ENCODE results near the gene GULP1.

The GULP1 gene

GRCh38 chr2:188326669-188327301 is 35.1 kb downstream of the GULP1 start:
- DNase-seq: no peak

DNA sequence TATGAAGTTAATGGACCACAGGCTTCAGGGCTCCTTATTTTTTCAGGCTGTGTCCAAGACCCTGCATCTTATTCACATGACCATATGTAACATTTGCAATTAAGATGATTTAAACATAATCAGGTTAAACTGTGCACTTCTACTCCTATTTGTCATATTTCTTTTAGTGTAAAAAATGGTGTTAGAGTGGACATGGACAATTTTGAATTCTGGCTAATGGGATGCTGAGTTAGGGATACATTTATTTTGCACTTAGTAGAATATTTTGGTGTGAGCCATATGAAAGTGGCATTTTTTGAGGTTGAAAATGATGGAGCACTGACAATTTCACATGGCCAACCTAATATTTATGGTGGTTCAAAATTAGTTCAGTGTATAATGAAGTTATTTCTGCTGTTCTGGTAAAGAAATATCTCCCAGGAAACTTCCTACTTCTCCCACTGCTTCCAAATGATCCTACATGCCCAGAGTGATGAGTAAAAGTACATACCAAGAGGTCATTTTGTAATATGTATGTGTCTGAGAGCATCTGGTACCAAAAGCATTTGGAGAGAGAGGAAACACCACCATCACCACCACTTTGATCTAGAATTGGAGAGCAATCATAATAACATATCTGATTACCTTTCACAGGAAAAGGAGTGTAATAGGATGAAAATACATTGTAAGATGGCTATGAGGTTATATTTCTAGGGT is 36.0 kb downstream of the GULP1 start:
- no peak for DNase-seq

DNA sequence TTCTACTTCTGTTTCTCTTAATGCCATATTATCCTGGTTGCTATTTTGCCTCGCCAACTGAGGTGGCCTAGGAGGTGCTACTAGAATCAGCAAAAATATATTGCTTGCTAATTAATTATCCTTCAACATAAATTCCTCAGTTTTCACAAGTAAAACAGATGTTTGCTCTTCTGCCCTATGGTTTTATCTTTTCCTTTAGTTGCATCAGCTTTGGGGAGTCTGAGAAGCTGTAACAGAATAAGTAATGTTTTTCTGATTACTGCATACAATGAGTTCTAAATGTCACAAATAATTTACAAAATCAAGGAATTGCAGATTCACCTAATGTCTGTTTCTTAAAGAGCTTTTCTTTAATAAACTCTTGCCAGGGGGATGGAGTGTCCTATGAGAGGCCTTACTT is 36.7 kb downstream of the GULP1 start:
- DNase-seq: no peak

DNA sequence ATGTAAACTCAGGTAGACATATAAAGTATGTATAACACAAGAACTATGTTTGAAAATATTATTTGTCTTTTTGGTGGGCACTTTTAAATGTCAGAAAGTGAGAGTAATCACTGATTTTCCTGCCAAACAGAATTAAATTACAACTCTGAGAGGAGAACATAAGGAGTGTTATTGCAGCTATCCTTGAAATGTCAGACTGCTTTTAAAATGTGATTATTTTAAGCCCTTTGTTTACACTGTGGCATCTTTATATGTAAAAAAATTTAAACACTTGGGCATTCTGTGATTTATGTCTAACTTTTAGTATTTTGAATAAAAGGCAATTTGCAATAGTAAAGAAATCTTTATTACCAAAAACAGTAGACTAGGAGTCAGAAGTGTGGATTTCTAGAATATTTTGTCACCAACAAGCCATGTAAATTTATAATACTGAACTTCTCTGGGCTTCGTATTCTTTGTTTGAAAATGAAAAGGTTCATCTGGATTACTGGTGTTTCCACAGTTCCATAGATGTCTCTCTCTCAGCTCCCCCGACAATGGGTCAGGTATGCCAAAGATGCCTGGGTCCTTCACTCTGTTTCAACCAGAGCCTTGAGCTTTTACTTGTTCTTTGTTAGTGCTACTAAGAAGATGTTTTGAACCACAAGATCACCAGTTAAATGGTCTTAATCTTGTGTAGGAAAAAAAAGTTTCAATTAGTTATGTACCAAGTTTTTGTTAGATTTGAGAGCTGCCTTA is 38.8 kb downstream of the GULP1 start:
- no peak for DNase-seq

- no peak for DNase-seq
These were observed 40.9 kb downstream of the GULP1 start for GRCh38 chr2:188332619-188333018.

GRCh38 chr2:188333751-188334524 is 42.3 kb downstream of the GULP1 start:
- DNase-seq: no peak

- DNase-seq: no peak
These were observed 46.8 kb downstream of the GULP1 start for GRCh38 chr2:188338463-188338862.

GRCh38 chr2:188340257-188340656 is 48.6 kb downstream of the GULP1 start:
- DNase-seq: no peak

DNA sequence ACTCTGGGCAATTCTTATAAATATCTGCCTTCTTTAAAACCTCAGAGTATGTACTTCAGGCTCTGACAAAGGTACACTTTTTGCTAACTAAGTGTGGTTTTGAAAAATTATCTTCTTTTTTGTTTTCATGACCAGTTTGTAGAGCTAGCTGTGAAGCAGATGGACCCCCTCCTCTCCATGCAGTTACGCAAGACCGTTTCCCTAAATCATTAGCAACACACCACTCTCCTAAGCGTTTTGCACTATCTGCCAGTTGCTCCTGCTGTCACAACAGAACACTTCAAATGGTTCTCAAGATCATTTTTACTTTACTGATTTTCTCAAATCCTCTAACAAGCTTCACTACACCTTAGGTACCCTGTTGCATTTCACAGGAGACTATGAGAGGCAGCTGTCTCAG is 53.3 kb downstream of the GULP1 start:
- DNase-seq: no peak

DNA sequence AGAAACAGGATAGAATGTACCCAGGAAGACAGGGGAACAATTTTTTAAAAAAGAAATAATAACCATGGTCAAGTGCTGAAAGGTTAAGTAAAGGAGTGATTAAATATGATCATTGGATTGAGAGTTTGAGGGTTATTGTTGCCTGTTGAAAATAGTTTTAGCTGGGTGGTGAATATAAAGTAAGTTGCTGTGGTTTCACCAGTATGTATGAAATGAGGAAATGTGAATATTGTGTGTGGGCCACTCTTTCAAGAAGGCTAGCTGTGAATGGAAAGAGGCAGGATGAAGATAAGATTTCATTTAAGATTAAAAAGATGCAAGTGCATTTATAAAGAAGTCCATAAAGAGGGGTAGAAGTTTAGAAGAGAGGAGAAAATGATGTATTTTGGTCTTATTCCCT is 53.8 kb downstream of the GULP1 start:
- no peak for DNase-seq

DNA sequence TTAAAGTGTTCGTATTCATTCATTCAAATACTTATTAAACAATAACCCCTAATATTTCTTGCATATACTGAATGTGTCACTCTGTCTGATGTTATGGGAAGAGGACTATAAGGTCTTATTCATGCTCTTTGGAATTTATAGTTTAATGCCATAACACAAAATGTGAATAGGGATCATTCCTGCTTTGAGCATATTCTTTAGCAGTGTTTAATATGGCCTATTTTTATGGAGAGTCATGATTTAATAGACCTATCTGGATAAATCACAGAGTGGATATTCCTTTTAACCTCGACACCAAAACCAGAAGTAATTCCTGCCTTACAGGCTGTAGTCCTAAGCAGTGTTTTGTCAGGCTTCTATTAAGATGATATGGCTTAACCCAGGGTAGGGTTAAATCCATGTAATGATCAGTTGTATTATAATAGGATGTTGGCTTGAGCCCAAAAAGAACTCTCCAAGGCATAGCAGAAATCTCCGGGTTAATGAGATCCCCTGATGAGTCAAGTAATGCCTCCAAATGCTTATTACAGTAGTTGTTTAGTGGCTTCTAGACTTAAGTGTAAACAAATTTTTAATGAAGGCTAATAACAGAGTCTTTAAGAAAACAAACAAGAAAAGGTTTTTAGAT is 54.3 kb downstream of the GULP1 start:
- DNase-seq: no peak

DNA sequence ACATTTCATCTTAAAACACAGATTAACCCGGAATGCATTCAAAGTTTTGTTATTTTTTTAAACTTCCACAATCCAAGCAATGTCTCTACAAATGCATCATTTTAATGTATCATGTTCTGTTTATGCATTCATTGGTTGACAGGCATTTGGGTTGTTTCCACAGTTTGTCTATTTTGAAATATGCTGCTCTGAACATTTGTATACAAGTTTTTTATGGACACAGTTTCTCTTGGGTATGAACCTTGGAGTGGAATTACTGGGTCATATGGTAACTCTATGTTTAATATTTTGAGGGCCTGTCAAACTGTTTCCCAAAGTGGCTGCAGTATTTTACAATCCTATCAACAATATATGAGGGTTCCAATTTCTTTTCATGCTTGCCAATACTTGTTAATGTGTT is 57.3 kb downstream of the GULP1 start:
- no peak for DNase-seq

DNA sequence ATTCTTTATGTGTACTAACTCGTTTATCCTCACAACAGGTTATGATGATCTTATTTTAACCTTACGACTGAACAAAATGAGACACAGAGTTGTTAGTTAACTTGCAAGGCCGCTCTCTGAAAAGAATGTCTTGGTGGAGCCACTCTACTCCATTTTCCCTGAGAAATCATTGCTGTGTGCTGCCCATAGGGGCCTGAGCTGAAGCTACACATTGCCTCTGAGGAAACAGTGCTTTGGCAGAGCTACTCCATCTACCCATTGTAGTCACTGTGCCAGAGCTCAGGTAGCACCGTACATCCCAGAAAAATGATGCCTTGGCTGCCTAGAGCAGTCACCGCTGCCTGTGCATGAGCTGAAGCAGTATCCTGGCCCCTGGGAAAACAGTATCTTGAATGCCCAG is 61.6 kb downstream of the GULP1 start:
- DNase-seq: no peak

GRCh38 chr2:188360485-188361263 is 69.0 kb downstream of the GULP1 start:
- no peak for DNase-seq

DNA sequence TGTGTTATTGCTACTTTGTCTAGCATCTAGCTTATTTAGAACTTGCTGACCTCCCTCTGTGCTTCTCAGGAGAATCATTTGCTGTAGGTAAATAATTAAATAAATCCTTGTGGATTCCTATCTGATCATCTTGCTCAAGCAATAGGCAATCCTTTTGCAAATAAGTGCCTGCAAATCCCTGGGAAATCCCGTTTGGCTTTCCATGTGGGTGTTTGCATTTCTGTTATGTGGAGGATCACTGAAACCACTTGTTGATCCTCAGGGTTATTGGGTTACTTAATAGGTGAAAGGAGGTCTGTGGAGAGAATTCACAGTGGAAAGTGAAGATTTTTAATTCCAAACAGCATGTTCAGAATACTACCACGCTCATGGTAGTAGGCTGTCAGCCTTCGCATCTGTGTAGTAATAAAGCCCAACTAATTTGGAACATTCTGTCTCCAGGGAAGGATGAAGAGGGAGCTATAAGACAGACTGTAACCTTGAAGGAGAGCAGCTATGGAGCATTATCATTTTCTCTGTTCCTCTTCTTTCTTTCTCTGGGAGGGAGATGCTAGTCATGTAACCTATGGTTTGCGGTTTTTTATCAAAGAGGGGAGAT is 72.5 kb downstream of the GULP1 start:
- DNase-seq: no peak

DNA sequence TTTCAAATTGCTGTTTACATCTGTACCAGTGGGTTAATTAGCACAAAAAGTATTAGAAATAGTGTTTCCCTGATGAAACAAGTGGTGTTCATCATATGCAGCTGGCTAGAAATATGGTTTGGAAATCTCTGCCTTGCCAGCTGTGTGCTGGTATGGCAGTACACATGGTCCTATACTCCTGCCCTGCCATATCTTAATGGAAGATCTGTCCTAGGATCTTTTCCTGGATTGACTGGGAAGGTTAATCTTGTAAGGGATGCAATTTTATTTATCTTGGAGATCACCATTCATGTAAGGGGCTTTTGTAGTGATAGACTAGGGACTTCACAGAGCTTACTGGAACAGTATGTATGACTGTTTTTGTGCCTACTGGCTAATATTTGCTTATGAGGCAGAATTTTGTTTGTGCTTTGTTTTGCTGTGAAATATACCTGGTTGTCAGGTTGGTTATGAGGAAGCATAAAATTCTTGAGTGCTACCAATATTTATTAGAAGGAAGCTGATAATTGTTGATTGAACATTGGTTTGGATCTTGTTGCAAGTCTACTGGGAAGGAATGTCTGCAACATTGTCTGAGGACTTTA is 73.5 kb downstream of the GULP1 start:
- DNase-seq: no peak

- DNase-seq: no peak
These were observed 75.5 kb downstream of the GULP1 start for GRCh38 chr2:188367164-188367563.

- peak; percentile 39 for DNase-seq
These were observed 77.7 kb downstream of the GULP1 start for GRCh38 chr2:188369365-188369764.

- no peak for DNase-seq
These were observed 86.8 kb downstream of the GULP1 start for GRCh38 chr2:188378371-188378950.

- no peak for DNase-seq
These were observed 88.1 kb downstream of the GULP1 start for GRCh38 chr2:188379748-188380147.

DNA sequence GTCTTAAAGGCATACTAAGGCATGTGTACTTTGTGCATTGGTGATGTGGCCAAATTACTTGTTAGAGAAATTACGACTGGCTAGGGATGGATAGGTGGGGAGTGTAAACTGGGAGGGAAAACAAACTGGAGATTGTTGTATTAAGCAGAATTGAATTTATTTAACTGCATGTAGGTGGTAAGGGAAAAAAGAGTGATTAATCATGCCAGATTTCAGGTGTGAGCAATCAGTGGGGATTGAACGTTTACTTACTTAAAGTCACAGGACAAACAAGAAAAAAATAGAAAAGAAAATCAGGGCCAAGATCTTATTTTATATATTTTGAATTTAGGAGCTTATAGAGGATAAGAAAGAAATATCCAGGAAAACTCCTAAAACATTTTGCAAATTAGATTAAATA is 88.6 kb downstream of the GULP1 start:
- DNase-seq: no peak
